HG02798 (cell line): Measurements from ENCODE around the gene SSMEM1.
A peak's percentile ranks its signal among the peaks of the same experiment; 100 is the strongest.
"Not testable (repeated sequence)": the region's sequence is repeated elsewhere in the genome, so short reads cannot be mapped to it uniquely, and the experiment has no call there.

Experiments
- ATAC-seq: cut with Tn5 transposase; IDR thresholded peaks from one replicate; pipeline ENCODE4 v1.9.1; 2021; ENCODE audit warnings: mild to moderate bottlenecking; ENCODE audit not compliant: unreplicated experiment, poor library complexity

Gene SSMEM1

GRCh38 chr7:130207642-130208041 lies at the start of gene SSMEM1:
Gene SSMEM1 (plus strand): TSS chr7:130207860. CDS start chr7:130207911, 51 bp downstream.
- ATAC-seq: no peak

- ATAC-seq: no peak
Measured at GRCh38 chr7:130160023-130160422, 47.6 kb upstream of the SSMEM1 start.

- no peak for ATAC-seq
Measured at GRCh38 chr7:130160455-130160854, 47.2 kb upstream of the SSMEM1 start.

GRCh38 chr7:130162196-130162595 lies 45.5 kb upstream of the SSMEM1 start:
- ATAC-seq: no peak

- no peak for ATAC-seq
Measured at GRCh38 chr7:130174237-130174959, 33.3 kb upstream of the SSMEM1 start.

- no peak for ATAC-seq
Measured at GRCh38 chr7:130178251-130178650, 29.4 kb upstream of the SSMEM1 start.

GRCh38 chr7:130179631-130180030 lies 28.0 kb upstream of the SSMEM1 start:
- ATAC-seq: no peak

- ATAC-seq: no peak
Measured at GRCh38 chr7:130180571-130181262, 26.9 kb upstream of the SSMEM1 start.

- no peak for ATAC-seq
Measured at GRCh38 chr7:130181263-130181605, 26.4 kb upstream of the SSMEM1 start.

- ATAC-seq: peak; percentile 88
Measured at GRCh38 chr7:130182990-130183389, 24.7 kb upstream of the SSMEM1 start.

GRCh38 chr7:130184349-130184748 lies 23.3 kb upstream of the SSMEM1 start:
- ATAC-seq: not testable (repeated sequence)

GRCh38 chr7:130187360-130187759 lies 20.3 kb upstream of the SSMEM1 start:
- ATAC-seq: no peak

- no peak for ATAC-seq
Measured at GRCh38 chr7:130189343-130189742, 18.3 kb upstream of the SSMEM1 start.

GRCh38 chr7:130191791-130192190 lies 15.9 kb upstream of the SSMEM1 start:
- no peak for ATAC-seq

- no peak for ATAC-seq
Measured at GRCh38 chr7:130195396-130195795, 12.3 kb upstream of the SSMEM1 start.

GRCh38 chr7:130196476-130196875 lies 11.2 kb upstream of the SSMEM1 start:
- ATAC-seq: no peak

- no peak for ATAC-seq
Measured at GRCh38 chr7:130197094-130197493, 10.6 kb upstream of the SSMEM1 start.

- no peak for ATAC-seq
Measured at GRCh38 chr7:130201796-130202195, 5.9 kb upstream of the SSMEM1 start.

GRCh38 chr7:130205084-130205947 lies 2.3 kb upstream of the SSMEM1 start, which contains the start of gene TMEM209:
Gene TMEM209 (minus strand): TSS chr7:130205406. CDS start chr7:130205375, 31 bp downstream.
- ATAC-seq: peak; percentile 98

- ATAC-seq: no peak
Measured at GRCh38 chr7:130207033-130207432, 627 bp upstream of the SSMEM1 start.

- ATAC-seq: no peak
Measured at GRCh38 chr7:130208516-130208915, 856 bp downstream of the SSMEM1 start.
